Vagina (tissue), 2 donors: ENCODE results near the gene CAP2.

Experiments
- CTCF ChIP-seq, 3 experiments: fragments of 450-650 bp in 2 of 3; fragments of 200-600 bp in 1 of 3; sonication (generic) in 1 of 3; IDR thresholded peaks; one replicate each; pipeline ENCODE4 v1.5.1; 2017 to 2019; ENCODE audit warnings: antibody characterized with exemption in 3 of 3, mild to moderate bottlenecking in 2 of 3, moderate library complexity in 2 of 3
- POLR2A ChIP-seq, 2 donors: fragments of 450-650 bp; IDR thresholded peaks; one replicate each; pipeline ENCODE4 v1.6.1; 2017; ENCODE audit warnings: antibody characterized with exemption in 2 of 2, mild to moderate bottlenecking in 2 of 2, moderate library complexity in 2 of 2
- POLR2AphosphoS5 ChIP-seq, 2 donors: sonication (generic); formaldehyde crosslinking; IDR thresholded peaks; one replicate each; pipeline ENCODE4 v1.9.0; 2017; ENCODE audit warnings: antibody characterized with exemption in 2 of 2, mild to moderate bottlenecking in 2 of 2, low read depth in 1 of 2; ENCODE audit not compliant: insufficient read depth in 1 of 2

- no peak for TF ChIP-seq POLR2A (IDR thresholded peaks at IDR 0.05)
- no peak for TF ChIP-seq CTCF (IDR thresholded peaks at IDR 0.05)
- TF ChIP-seq POLR2AphosphoS5 (IDR thresholded peaks at IDR 0.05; ENCODE audit: insufficient read depth in 1 of 2, low read depth in 1 of 2) = no peak
Measured at GRCh38 chr6:17606606-17607005, 213.2 kb downstream of the CAP2 start.
